Activated CD8-positive, alpha-beta memory T cell treated with anti-CD3 and anti-CD28 coated beads for 4 hours (primary cell): ENCODE results near the gene COMMD1.
"Not testable (repeated sequence)": the region's sequence is repeated elsewhere in the genome, so short reads cannot be mapped to it uniquely, and the experiment has no call there.

Experiments
- DNase-seq, 2 donors: peaks; one replicate each; pipeline ENCODE4 v3.0.0-alpha.2; 2020; ENCODE audit warnings: low read depth in 2 of 2

The COMMD1 gene

GRCh38 chr2:61905372-61906185 is at the start of gene COMMD1:
TSS of gene COMMD1 (plus strand) at chr2:61905674. CDS start at chr2:61905679, 5 bp downstream.
- DNase-seq: peak; percentile 57 to 66

- no peak for DNase-seq
Measured at GRCh38 chr2:61857224-61857623, 48.2 kb upstream of the COMMD1 start.

- no peak for DNase-seq
Measured at GRCh38 chr2:61862085-61862484, 43.4 kb upstream of the COMMD1 start.

- not testable (repeated sequence) for DNase-seq
Measured at GRCh38 chr2:61866482-61867089, 38.9 kb upstream of the COMMD1 start.

GRCh38 chr2:61876400-61876799 is 29.1 kb upstream of the COMMD1 start:
- no peak for DNase-seq

- no peak for DNase-seq
Measured at GRCh38 chr2:61877571-61878245, 27.8 kb upstream of the COMMD1 start.

- no peak for DNase-seq
Measured at GRCh38 chr2:61878761-61879160, 26.7 kb upstream of the COMMD1 start.

GRCh38 chr2:61879351-61879750 is 26.1 kb upstream of the COMMD1 start:
- not testable (repeated sequence) for DNase-seq

GRCh38 chr2:61882850-61883249 is 22.6 kb upstream of the COMMD1 start:
- no peak for DNase-seq

- no peak for DNase-seq
Measured at GRCh38 chr2:61885896-61886603, 19.4 kb upstream of the COMMD1 start.

- DNase-seq: no peak
Measured at GRCh38 chr2:61887717-61888266, 17.7 kb upstream of the COMMD1 start.

- peak; percentile 79 to 83 for DNase-seq
Measured at GRCh38 chr2:61888267-61889055, 17.0 kb upstream of the COMMD1 start, which contains the start of gene CCT4. TSS of gene CCT4 (minus strand) at chr2:61888656. CDS start at chr2:61888507, 149 bp downstream.

GRCh38 chr2:61898810-61899209 is 6.7 kb upstream of the COMMD1 start:
- no peak for DNase-seq

GRCh38 chr2:61900281-61900680 is 5.2 kb upstream of the COMMD1 start:
- no peak for DNase-seq

- DNase-seq: no peak
Measured at GRCh38 chr2:61906186-61906470, 654 bp downstream of the COMMD1 start.

GRCh38 chr2:61909116-61909515 is 3.6 kb downstream of the COMMD1 start:
- no peak for DNase-seq

GRCh38 chr2:61910603-61911002 is 5.1 kb downstream of the COMMD1 start:
- no peak for DNase-seq

GRCh38 chr2:61911510-61911909 is 6.0 kb downstream of the COMMD1 start:
- no peak for DNase-seq

- DNase-seq: not testable (repeated sequence)
Measured at GRCh38 chr2:61914794-61915193, 9.3 kb downstream of the COMMD1 start.

GRCh38 chr2:61920548-61920947 is 15.1 kb downstream of the COMMD1 start:
- DNase-seq: no peak

- DNase-seq: no peak
Measured at GRCh38 chr2:61922714-61923113, 17.2 kb downstream of the COMMD1 start.
